Measurements from ENCODE around the gene SOST.

- TF ChIP-seq ZNF274 (IDR thresholded peaks at IDR 0.05; ENCODE audit: low read depth, low read length) (no peak), YY1 (IDR thresholded peaks at IDR 0.05; ENCODE audit: insufficient read depth, insufficient read length) (no peak), SUZ12 (IDR thresholded peaks at IDR 0.05; ENCODE audit: extremely low read depth, insufficient read depth, insufficient read length) (no peak)
Observed at GRCh38 chr17:43784068-43784467, 25.5 kb upstream of the SOST start.

Data from NT2/D1 (cell line).